Trophoblast cell (in vitro differentiated cells and primary cell): ENCODE results near the gene CAPZB.

Experiments used
- DNase-seq, 2 donors: peaks; one replicate each; pipeline ENCODE4 v3.0.0-alpha.2; 2016
- H2AFZ ChIP-seq: 2 replicates; pipeline ENCODE4 v1.6.1; 2013; ENCODE audit warnings: low read length, moderate library complexity, mild to moderate bottlenecking; ENCODE audit not compliant: insufficient read depth, poor library complexity
- H2AK5ac ChIP-seq: 2 replicates; pipeline ENCODE4 v1.6.1; 2013; ENCODE audit warnings: mild to moderate bottlenecking, low read length
- H2BK120ac ChIP-seq: 2 replicates; pipeline ENCODE4 v1.6.1; 2013; ENCODE audit warnings: low read length, mild to moderate bottlenecking, moderate library complexity; ENCODE audit not compliant: insufficient read depth, poor library complexity
- H2BK12ac ChIP-seq: 2 replicates; pipeline ENCODE4 v1.6.1; 2013; ENCODE audit warnings: mild to moderate bottlenecking, low read length, moderate library complexity
- H2BK5ac ChIP-seq: 2 replicates; pipeline ENCODE4 v1.6.1; 2013; ENCODE audit warnings: low read length, low read depth, moderate library complexity, mild to moderate bottlenecking; ENCODE audit not compliant: poor library complexity
- H3K14ac ChIP-seq: 2 replicates; pipeline ENCODE4 v1.6.1; 2013; ENCODE audit warnings: mild to moderate bottlenecking, low read length
- H3K18ac ChIP-seq: 2 replicates; pipeline ENCODE4 v1.6.1; 2013; ENCODE audit warnings: mild to moderate bottlenecking, low read length
- H3K23ac ChIP-seq: 2 replicates; pipeline ENCODE4 v1.6.1; 2013; ENCODE audit warnings: low read length
- H3K27ac ChIP-seq: 2 replicates; pipeline ENCODE4 v1.5.1; 2013; ENCODE audit warnings: low read depth, mild to moderate bottlenecking, inconsistent platforms, low read length, moderate library complexity
- H3K27me3 ChIP-seq: 2 replicates; pipeline ENCODE4 v1.6.1; 2013; ENCODE audit warnings: inconsistent platforms, mild to moderate bottlenecking, low read length, moderate library complexity; ENCODE audit not compliant: insufficient read depth
- H3K36me3 ChIP-seq, 2 experiments: 1 replicate in 1 of 2; 2 replicates in 1 of 2; pipeline ENCODE4 v1.6.1; 2013; ENCODE audit warnings: low read length in 2 of 2, mild to moderate bottlenecking in 2 of 2, moderate library complexity in 1 of 2; ENCODE audit not compliant: insufficient read depth in 2 of 2, control insufficient read depth in 1 of 2
- H3K4ac ChIP-seq: 2 replicates; pipeline ENCODE4 v1.6.1; 2013; ENCODE audit warnings: low read depth, mild to moderate bottlenecking, low read length, moderate library complexity
- H3K4me1 ChIP-seq, 2 experiments: 1 replicate in 1 of 2; 2 replicates in 1 of 2; pipeline ENCODE4 v1.6.1; 2013; ENCODE audit warnings: low read length in 2 of 2, mild to moderate bottlenecking in 2 of 2, moderate library complexity in 1 of 2; ENCODE audit not compliant: insufficient read depth in 2 of 2, control insufficient read depth in 1 of 2
- H3K4me2 ChIP-seq: 2 replicates; pipeline ENCODE4 v1.6.1; 2013; ENCODE audit warnings: inconsistent platforms, mild to moderate bottlenecking, low read length, moderate library complexity
- H3K4me3 ChIP-seq: 2 replicates; pipeline ENCODE4 v1.5.1; 2013; ENCODE audit warnings: mild to moderate bottlenecking, low read depth, low read length, inconsistent platforms
- H3K79me1 ChIP-seq: one replicate; pipeline ENCODE4 v1.6.1; 2013; ENCODE audit warnings: low read length
- H3K79me2 ChIP-seq: 2 replicates; pipeline ENCODE4 v1.6.1; 2013; ENCODE audit warnings: low read length, mild to moderate bottlenecking; ENCODE audit not compliant: control insufficient read depth, insufficient read depth, poor library complexity
- H3K9ac ChIP-seq: 2 replicates; pipeline ENCODE4 v1.6.1; 2013; ENCODE audit warnings: mild to moderate bottlenecking, low read length
- H3K9me3 ChIP-seq: 2 replicates; pipeline ENCODE4 v1.6.1; 2013; ENCODE audit warnings: low read depth, mild to moderate bottlenecking, control low read depth, inconsistent platforms, low read length; ENCODE audit not compliant: insufficient read depth
- H4K12ac ChIP-seq: 2 replicates; pipeline ENCODE4 v1.6.1; 2013; ENCODE audit warnings: low read depth, mild to moderate bottlenecking, low read length, moderate library complexity
- H4K8ac ChIP-seq: 2 replicates; pipeline ENCODE4 v1.6.1; 2013; ENCODE audit warnings: low read depth, mild to moderate bottlenecking, low read length, moderate library complexity
- H4K91ac ChIP-seq: one replicate; pipeline ENCODE4 v1.6.1; 2013; ENCODE audit warnings: low read depth, mild to moderate bottlenecking, low read length, moderate library complexity
- WGBS: extraction: QIAGEN DNeasy Blood & Tissue Kit; methylation state at CpG from one replicate; pipeline ENCODE4 v1.1.7; 2013; ENCODE audit warnings: missing lambda C conversion rate; ENCODE audit not compliant: insufficient read length, insufficient coverage; ENCODE audit errors: extremely low coverage; 5-methylcytosine and 5-hydroxymethylcytosine counted together

The CAPZB gene

DNA sequence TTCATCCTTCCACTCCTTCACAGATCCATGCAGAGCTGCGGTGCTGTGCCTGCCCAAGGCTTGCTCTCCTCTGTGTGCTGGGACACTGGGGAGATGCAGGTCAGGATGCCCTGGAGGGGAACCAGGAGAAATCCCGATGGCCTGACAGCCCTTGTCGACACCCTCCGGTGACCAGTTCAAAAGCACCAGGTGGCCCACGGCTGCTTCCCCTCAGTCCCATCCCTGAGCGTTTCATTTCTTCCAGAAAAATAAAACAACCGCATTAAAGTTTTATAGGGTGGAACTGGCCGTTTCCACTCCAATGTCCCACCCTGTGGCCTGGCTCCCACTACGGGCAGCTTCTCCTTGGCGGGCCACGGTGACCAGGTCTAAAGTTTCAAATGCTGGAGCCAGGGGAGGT is 124.9 kb downstream of the CAPZB start:
- Histone ChIP-seq H4K8ac (no peak overlapping the region), H2AK5ac (no peak overlapping the region), H3K9me3 (no peaks in the 10 kb centered on the region), H3K18ac (no peak overlapping the region), H4K91ac (no peak overlapping the region), H3K27me3 (no peaks in the 10 kb centered on the region), H3K4me2 (no peak overlapping the region), H3K79me1 (no peaks in the 10 kb centered on the region), H2BK120ac (no peak overlapping the region), H3K4me1 (peaks cover 2 to 3% of the 10 kb centered on the region in 2 experiments), H2BK5ac (no peak overlapping the region), H3K4me3 (no peak overlapping the region), H4K12ac (no peak overlapping the region), H2BK12ac (no peak overlapping the region), H2AFZ (no peak overlapping the region), H3K9ac (no peak overlapping the region), H3K4ac (no peak overlapping the region), H3K79me2 (peaks cover 5% of the 10 kb centered on the region), H3K27ac (no peak overlapping the region), H3K14ac (no peak overlapping the region), H3K36me3 (peaks cover 25 to 37% of the 10 kb centered on the region in 2 experiments), H3K23ac (no peak overlapping the region)
- DNase-seq, result no peak
- WGBS, result no CpG with 5 or more reads among the region's 11 CpGs

DNA sequence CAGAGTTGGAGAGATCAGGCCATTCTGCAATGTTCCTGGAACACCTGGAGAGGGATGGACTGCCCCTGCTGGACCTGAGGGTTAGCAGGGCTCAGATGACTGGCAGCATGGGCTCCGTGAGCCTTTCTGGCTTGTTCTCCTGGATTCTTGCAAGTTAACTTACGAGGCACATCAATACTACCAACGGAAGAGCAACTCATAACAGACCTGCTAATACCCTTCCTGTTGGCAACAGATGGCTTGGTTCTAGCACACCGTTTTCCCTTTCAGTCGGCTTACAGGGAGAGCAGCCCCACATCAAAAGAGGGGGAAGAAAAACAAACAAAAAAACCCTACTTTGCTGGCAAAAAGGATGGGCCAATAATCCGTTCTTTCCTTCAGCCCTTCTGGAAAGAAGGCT is 125.3 kb downstream of the CAPZB start:
- H2BK5ac ChIP-seq, result no peak overlapping the region
- H3K27ac ChIP-seq, result no peak overlapping the region
- H3K23ac ChIP-seq, result no peak overlapping the region
- DNase-seq, result no peak
- no peak overlapping the region for H4K8ac ChIP-seq
- no peak overlapping the region for H2AFZ ChIP-seq
- peaks cover 5% of the 10 kb centered on the region for H3K79me2 ChIP-seq
- H2BK12ac ChIP-seq, result no peak overlapping the region
- H3K4me1 ChIP-seq, result peaks cover 2 to 3% of the 10 kb centered on the region in 2 experiments
- H3K4ac ChIP-seq, result no peak overlapping the region
- no peak overlapping the region for H2BK120ac ChIP-seq
- no peak overlapping the region for H3K4me3 ChIP-seq
- H3K14ac ChIP-seq, result no peak overlapping the region
- H3K9ac ChIP-seq, result no peak overlapping the region
- H4K12ac ChIP-seq, result no peak overlapping the region
- H3K79me1 ChIP-seq, result no peaks in the 10 kb centered on the region
- H3K9me3 ChIP-seq, result no peaks in the 10 kb centered on the region
- WGBS, result no CpG with 5 or more reads among the region's 6 CpGs
- no peak overlapping the region for H3K18ac ChIP-seq
- no peak overlapping the region for H3K4me2 ChIP-seq
- no peaks in the 10 kb centered on the region for H3K27me3 ChIP-seq
- no peak overlapping the region for H2AK5ac ChIP-seq
- H3K36me3 ChIP-seq, result peaks cover 27 to 34% of the 10 kb centered on the region in 2 experiments
- no peak overlapping the region for H4K91ac ChIP-seq

DNA sequence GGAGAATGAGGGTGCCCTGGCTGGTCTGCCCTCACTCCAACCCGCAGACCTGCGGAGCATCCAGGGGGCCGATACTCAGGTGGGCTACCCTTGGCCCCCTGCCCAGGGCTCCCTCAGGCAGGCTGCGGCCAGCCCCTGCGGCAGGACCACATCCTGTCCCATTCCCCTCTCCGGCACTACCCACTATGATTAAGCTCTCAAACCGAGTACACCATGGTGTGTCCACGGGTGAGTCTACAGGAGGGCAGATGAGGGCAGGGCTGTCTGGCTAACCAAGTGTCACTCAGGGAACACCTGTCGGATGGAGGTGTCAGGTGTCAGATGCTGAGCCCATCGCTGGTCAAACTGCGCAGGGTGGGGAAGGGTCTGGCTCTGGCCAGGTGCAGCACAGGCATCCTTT is 126.0 kb downstream of the CAPZB start:
- Histone ChIP-seq H3K79me2 (peaks cover 5% of the 10 kb centered on the region), H3K27ac (no peak overlapping the region), H2BK5ac (no peak overlapping the region), H4K91ac (no peak overlapping the region), H3K9me3 (no peaks in the 10 kb centered on the region), H3K36me3 (peaks cover 33 to 39% of the 10 kb centered on the region in 2 experiments), H2AK5ac (no peak overlapping the region), H4K8ac (no peak overlapping the region), H2BK12ac (no peak overlapping the region), H3K79me1 (no peaks in the 10 kb centered on the region), H3K9ac (no peak overlapping the region), H2AFZ (no peak overlapping the region), H3K4me2 (no peak overlapping the region), H3K4me3 (no peak overlapping the region), H4K12ac (no peak overlapping the region), H2BK120ac (no peak overlapping the region), H3K23ac (no peak overlapping the region), H3K4ac (peak overlapping the region; percentile 10), H3K14ac (no peak overlapping the region), H3K27me3 (no peaks in the 10 kb centered on the region), H3K4me1 (peaks cover 2 to 3% of the 10 kb centered on the region in 2 experiments), H3K18ac (peak overlapping the region; percentile 67)
- DNase-seq, result no peak
- no CpG with 5 or more reads among the region's 11 CpGs for WGBS

DNA sequence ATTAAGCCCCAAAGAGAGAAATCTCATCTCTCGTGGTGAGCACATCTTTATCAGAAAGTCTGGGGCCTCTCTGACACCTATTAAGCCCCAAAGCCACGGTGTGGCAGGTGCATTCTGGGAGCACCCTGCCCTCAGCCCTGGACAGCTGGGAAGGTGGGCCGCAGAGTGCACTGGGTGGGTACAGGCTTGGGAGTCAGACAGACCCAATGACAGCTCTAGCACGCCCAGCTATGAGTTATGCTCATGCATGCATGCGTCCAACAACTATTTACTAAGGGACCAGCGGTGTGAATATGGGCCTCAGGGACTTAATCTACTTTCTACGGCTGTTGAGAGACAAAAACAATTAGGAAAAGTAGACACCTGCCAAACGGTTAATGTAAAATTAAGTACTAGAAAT is 126.6 kb downstream of the CAPZB start:
- Histone ChIP-seq H3K9me3 (no peaks in the 10 kb centered on the region), H3K27ac (no peak overlapping the region), H2AFZ (no peak overlapping the region), H3K4ac (peak overlapping the region; percentile 6), H3K4me2 (no peak overlapping the region), H3K18ac (peak overlapping the region; percentile 6), H3K36me3 (peaks cover 37 to 45% of the 10 kb centered on the region in 2 experiments), H3K79me2 (peaks cover 5% of the 10 kb centered on the region), H3K14ac (no peak overlapping the region), H4K91ac (no peak overlapping the region), H2BK12ac (no peak overlapping the region), H3K27me3 (no peaks in the 10 kb centered on the region), H3K4me3 (no peak overlapping the region), H2BK120ac (no peak overlapping the region), H3K4me1 (peaks cover 2 to 3% of the 10 kb centered on the region in 2 experiments), H2AK5ac (no peak overlapping the region), H3K9ac (no peak overlapping the region), H3K79me1 (no peaks in the 10 kb centered on the region), H4K8ac (no peak overlapping the region), H4K12ac (no peak overlapping the region), H2BK5ac (no peak overlapping the region), H3K23ac (no peak overlapping the region)
- no CpG with 5 or more reads among the region's 8 CpGs for WGBS
- DNase-seq, result no peak
